ENCODE measurements around the gene SYT12.

DNA sequence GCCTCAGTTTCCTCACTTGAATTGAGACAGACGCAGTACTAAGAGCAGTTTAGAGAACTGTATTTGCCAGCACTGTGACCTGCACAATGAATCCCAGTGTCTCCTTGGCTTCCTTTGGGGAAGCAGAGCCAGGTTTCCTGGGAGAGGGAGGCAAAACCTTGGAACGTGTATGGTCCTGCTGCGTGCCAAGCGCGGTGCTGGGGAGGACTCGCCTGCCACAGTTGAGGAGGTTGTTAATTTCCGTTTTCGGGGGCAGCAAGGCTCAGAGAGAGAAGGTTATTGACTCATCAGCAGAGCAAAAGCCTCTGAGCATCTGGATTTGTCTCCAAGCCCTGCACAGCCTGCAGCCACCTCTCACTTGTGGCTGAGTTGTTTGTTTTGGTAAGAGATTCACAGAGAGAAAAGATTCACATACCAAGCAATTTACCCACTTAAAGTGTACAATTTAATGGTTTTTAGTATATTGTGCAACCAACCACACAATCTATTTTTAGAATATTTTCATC is 10.8 kb downstream of the SYT12 start:
- TF ChIP-seq, protein P1, sequence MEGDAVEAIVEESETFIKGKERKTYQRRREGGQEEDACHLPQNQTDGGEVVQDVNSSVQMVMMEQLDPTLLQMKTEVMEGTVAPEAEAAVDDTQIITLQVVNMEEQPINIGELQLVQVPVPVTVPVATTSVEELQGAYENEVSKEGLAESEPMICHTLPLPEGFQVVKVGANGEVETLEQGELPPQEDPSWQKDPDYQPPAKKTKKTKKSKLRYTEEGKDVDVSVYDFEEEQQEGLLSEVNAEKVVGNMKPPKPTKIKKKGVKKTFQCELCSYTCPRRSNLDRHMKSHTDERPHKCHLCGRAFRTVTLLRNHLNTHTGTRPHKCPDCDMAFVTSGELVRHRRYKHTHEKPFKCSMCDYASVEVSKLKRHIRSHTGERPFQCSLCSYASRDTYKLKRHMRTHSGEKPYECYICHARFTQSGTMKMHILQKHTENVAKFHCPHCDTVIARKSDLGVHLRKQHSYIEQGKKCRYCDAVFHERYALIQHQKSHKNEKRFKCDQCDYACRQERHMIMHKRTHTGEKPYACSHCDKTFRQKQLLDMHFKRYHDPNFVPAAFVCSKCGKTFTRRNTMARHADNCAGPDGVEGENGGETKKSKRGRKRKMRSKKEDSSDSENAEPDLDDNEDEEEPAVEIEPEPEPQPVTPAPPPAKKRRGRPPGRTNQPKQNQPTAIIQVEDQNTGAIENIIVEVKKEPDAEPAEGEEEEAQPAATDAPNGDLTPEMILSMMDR (conservative IDR thresholded peaks at IDR 0.05; ENCODE audit: low read length) = no peak
- TF ChIP-seq EZH2phosphoT487 (IDR thresholded peaks at IDR 0.05; ENCODE audit: borderline replicate concordance, low read depth, low read length) = no peak

Measured in OCI-LY7 (cell line).